C4-2B (cell line): ENCODE measurements around the gene SCN9A.

Experiments used
- ZFX ChIP-seq: fragments of 450-650 bp; IDR thresholded peaks from 2 replicates; pipeline ENCODE4 v1.6.1; 2017
- TF ChIP-seq, protein P1 (sequence below): fragments of 450-650 bp; conservative IDR thresholded peaks from 2 replicates; pipeline ENCODE4 v1.5.1; 2017; ENCODE audit warnings: mild to moderate bottlenecking

DNA sequence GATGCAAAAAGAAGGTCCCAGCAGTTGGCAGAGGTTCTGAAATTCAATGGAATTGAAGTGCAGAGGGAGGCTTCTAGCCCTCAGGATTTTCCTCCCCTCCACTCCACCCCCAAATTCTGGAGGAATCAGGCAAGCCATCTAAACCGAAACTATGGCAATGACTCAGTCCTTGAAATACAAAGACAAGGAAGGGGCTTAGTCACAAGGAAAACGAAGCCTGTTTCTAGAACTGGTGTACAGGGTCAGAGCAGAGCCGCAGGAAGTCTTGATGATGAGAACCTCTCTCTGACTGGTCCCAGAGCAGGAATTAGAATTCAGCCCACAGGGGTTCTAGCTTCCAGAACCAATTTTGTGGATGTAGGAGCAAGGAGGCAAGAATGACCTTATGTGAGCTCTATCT, 136.2 kb downstream of the SCN9A start:
- TF ChIP-seq, protein P1, sequence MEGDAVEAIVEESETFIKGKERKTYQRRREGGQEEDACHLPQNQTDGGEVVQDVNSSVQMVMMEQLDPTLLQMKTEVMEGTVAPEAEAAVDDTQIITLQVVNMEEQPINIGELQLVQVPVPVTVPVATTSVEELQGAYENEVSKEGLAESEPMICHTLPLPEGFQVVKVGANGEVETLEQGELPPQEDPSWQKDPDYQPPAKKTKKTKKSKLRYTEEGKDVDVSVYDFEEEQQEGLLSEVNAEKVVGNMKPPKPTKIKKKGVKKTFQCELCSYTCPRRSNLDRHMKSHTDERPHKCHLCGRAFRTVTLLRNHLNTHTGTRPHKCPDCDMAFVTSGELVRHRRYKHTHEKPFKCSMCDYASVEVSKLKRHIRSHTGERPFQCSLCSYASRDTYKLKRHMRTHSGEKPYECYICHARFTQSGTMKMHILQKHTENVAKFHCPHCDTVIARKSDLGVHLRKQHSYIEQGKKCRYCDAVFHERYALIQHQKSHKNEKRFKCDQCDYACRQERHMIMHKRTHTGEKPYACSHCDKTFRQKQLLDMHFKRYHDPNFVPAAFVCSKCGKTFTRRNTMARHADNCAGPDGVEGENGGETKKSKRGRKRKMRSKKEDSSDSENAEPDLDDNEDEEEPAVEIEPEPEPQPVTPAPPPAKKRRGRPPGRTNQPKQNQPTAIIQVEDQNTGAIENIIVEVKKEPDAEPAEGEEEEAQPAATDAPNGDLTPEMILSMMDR = no peak
- no peak for TF ChIP-seq ZFX
